Posterior cingulate gyrus (tissue), 11 donors: ENCODE data around the gene INTS1.
"Not testable (repeated sequence)": the region's sequence is repeated elsewhere in the genome, so short reads cannot be mapped to it uniquely, and the experiment has no call there.

Experiments used
- DNase-seq, 10 donors: peaks; one replicate each; pipeline versions ENCODE4 v3.0.0 to v3.0.0-alpha.2; 2020 to 2021; ENCODE audit warnings: mixed read lengths in 3 of 10
- intact Hi-C: fragments of 100-400 bp; cut with DNase I; formaldehyde crosslinking; loops from one replicate; pipeline ENCODE4 v1.15.1; 2023

The INTS1 gene

GRCh38 chr7:1449951-1450350, 54.2 kb downstream of the INTS1 start:
- intact Hi-C loops, result no loop called here
- no peak for DNase-seq

- DNase-seq, result no peak
- intact Hi-C loops, result no loop called here
Observed at GRCh38 chr7:1449501-1449900, 54.7 kb downstream of the INTS1 start.

GRCh38 chr7:1448958-1449357, 55.2 kb downstream of the INTS1 start:
- no peak for DNase-seq
- intact Hi-C loops, result no loop called here

GRCh38 chr7:1447551-1448244, 56.5 kb downstream of the INTS1 start:
- peak in 9 of 10 donors; percentile 42 to 94 (median 59) for DNase-seq
- intact Hi-C loops, result no loop called here

- DNase-seq, result no peak
- intact Hi-C loops, result no loop called here
Observed at GRCh38 chr7:1447112-1447511, 57.1 kb downstream of the INTS1 start.

DNA sequence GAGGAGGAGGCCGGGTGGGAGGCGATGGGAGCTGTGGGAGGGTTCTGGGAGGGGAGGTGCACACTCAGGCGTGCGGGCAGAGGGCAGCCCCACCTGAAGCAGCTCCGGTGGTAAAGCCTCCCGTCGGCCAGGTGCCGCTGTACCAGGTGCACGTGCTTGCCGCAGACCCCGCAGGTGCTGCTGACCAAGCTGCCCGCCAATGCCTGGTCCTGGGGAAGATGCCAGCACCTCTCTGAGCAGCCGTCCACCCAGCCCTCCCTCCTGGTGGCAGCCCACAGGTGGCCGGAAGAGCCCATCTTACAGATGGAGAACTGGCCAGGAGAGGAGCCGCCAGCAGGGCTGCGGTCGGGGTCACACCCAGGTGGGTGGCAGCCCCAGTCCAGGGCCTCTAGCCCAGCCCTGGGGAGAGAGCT, 57.6 kb downstream of the INTS1 start:
- DNase-seq, result no peak
- intact Hi-C loops, result no loop called here

- intact Hi-C loops, result not testable (repeated sequence)
- peak in 3 of 10 donors; percentile 34 to 69 (median 56) for DNase-seq
Observed at GRCh38 chr7:1446026-1446425, 58.2 kb downstream of the INTS1 start.

- intact Hi-C loops, result no loop called here
- DNase-seq, result no peak
Observed at GRCh38 chr7:1445341-1445740, 58.8 kb downstream of the INTS1 start.

GRCh38 chr7:1444925-1445322, 59.3 kb downstream of the INTS1 start:
- no peak for DNase-seq
- intact Hi-C loops, result no loop called here

GRCh38 chr7:1444214-1444924, 59.8 kb downstream of the INTS1 start:
- intact Hi-C loops, result no loop called here
- no peak for DNase-seq

- intact Hi-C loops, DNase-seq: not testable (repeated sequence)
Observed at GRCh38 chr7:1443587-1444200, 60.5 kb downstream of the INTS1 start.

GRCh38 chr7:1442355-1443124, 61.6 kb downstream of the INTS1 start:
- DNase-seq, result no peak
- intact Hi-C loops, result no loop called here

- intact Hi-C loops, result no loop called here
- no peak for DNase-seq
Observed at GRCh38 chr7:1441615-1442354, 62.4 kb downstream of the INTS1 start.

DNA sequence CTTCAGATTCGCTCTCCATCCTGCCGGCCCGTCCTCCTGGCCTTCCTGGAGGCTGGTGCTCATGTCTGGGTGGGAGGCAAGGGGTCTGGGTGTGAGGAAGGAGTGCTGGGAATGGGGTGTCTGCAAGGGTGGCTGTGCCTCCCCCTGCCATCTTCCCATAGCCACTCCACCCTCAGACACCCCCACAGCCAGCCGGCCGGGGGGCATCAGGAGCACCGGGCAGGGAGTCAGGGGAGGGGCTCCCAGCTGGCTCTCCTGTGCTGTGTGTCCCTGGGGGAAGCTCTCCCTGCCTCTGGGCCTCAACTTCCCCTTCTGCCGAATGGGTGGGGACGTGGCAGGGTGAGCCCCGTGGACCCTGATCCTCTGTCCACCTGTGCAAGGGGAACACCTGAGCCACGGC, 63.6 kb downstream of the INTS1 start:
- intact Hi-C loops, result no loop called here
- no peak for DNase-seq

- DNase-seq, result no peak
- intact Hi-C loops, result no loop called here
Observed at GRCh38 chr7:1439373-1440363, 64.5 kb downstream of the INTS1 start.

- DNase-seq, result no peak
- intact Hi-C loops, result no loop called here
Observed at GRCh38 chr7:1438821-1439220, 65.4 kb downstream of the INTS1 start.

- intact Hi-C loops, result no loop called here
- no peak for DNase-seq
Observed at GRCh38 chr7:1438208-1438607, 66.0 kb downstream of the INTS1 start.

DNA sequence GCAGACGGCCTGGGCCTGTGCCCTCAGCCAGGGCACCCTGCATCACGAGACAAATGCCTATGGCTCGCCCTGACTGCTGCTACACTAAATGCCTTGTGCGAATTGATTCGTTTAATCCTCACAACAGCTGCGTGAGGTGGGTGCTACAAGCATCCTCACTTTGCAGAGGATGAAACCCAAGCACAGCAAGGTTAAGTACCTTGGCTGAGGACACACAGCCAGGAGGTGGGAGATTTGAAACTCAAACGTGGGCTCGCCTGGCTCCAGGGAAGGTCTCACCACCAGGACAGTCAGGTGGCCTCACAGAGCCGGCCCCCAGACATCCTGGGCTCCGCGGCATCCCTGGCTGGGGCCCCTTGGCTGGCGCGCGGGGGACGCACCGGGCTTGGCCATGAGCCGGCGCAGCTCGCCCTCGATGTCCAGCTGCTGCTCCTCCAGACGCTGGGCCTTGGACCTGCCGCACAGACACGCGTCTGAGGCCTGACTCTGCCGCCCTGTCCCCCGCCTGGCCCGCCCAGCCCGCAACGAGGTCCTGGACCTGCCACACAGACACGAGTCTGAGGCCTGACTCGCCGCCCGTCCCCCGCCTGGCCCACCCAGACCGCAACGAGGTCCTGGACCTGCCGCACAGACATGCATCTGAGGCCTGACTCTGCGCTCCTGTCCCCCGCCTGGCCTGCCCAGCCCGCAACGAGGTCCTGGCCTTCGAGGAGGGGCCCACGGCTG, 66.9 kb downstream of the INTS1 start:
- intact Hi-C loops, result no loop called here
- DNase-seq, result no peak
